HuH-7 (cell line): ENCODE results near the gene CACNG4.

Source experiments
- DNase-seq: peaks from one replicate; pipeline ENCODE4 v3.0.0; 2011; ENCODE audit warnings: low spot score

The CACNG4 gene

DNA sequence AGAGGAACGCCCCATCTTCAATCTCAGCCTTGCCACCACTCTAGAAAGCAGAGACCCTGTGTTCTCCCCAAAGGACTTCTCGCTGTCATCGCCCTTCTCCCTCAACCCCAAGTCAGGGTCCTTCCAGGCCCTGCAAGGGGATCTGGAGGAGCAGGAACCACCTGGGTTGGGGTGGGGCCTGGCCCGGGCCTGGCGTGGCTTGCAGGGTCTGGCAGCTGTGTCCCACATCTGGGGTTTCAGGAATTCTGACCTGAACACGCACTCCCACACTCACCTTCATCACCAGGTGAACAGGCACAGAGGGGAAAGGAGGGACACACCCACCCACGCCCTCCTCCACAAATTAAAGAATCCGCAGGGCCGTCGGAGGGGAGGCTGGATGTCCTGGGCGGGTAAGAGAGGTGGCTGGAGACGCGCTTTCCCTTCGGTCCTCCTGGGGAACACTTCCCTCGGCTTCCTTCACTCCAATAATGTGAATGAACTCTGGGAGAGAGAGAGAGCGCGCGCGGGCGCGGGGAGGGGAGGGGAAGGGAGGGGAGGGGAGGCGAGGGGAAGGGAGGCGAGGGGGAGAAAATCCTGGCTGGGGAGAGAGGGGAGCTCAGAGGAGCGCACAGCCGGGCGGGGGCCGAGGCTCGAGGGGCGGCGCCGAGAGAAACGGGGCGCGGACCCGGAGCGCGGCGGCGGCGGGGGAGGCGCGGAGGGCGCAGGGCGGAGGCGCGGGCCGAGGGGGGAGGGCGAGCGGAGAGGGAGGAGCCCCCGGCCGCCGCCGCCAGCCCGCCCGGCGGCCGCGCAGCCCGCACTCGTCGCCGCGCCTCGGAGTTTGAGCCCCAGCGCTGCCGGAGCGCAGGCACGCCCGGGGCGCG is at the start of gene CACNG4:
TSS of gene CACNG4 (plus strand) at position 799 of the 863 bp plus-strand sequence. CDS start 205 bp downstream, outside the sequence.
- no peak for DNase-seq

GRCh38 chr17:66915204-66915611 is 49.3 kb upstream of the CACNG4 start:
- DNase-seq = no peak

GRCh38 chr17:66915792-66916191 is 48.7 kb upstream of the CACNG4 start:
- DNase-seq = no peak

- no peak for DNase-seq
Measured at GRCh38 chr17:66916946-66917345, 47.6 kb upstream of the CACNG4 start.

GRCh38 chr17:66918896-66919295 is 45.6 kb upstream of the CACNG4 start:
- DNase-seq = no peak

DNA sequence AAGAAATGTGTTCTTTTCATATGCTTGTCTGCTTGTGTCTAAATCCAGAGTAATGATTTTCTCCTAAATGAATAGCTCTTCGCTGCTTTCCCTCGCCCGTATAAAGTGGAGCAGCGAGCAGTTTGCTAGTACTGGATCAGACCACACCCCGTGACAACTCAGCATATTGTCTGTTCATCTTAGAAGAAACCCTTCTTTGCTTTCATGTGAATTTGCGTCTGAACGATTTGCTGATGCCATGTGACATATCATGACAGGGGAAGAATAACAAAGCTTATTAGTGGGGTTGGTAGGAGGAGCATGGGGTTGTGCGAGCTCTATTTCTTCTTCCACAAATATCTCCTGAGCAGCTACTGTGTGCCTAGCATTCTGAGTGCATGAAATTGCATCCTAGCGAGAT is 44.1 kb upstream of the CACNG4 start:
- DNase-seq = no peak

GRCh38 chr17:66920950-66921349 is 43.6 kb upstream of the CACNG4 start:
- DNase-seq = no peak

GRCh38 chr17:66923886-66924285 is 40.6 kb upstream of the CACNG4 start:
- no peak for DNase-seq

- no peak for DNase-seq
Measured at GRCh38 chr17:66925811-66926500, 38.6 kb upstream of the CACNG4 start.

- DNase-seq = no peak
Measured at GRCh38 chr17:66928949-66929348, 35.6 kb upstream of the CACNG4 start.

GRCh38 chr17:66929591-66929990 is 34.9 kb upstream of the CACNG4 start:
- no peak for DNase-seq

- DNase-seq = peak; percentile 42
Measured at GRCh38 chr17:66930933-66931332, 33.6 kb upstream of the CACNG4 start.

DNA sequence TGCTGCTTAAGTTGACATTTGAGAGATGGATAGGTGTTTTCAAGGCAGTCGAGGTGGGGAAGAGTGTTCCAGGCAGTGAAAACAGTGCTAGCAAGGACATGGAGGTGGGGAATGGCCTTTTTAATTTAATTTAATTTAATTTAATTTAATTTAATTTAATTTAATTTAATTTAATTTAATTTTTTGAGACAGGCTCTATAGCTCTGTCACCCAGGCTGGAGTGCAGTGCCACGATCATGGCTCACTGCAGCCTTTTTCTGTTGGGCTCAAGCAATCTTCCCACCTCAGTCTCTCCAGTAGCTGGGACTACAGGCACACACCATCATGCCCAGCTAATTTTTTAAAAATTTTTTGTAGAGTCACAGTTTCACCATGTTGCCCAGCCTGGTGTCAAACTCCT is 32.2 kb upstream of the CACNG4 start:
- no peak for DNase-seq

GRCh38 chr17:66934040-66934439 is 30.5 kb upstream of the CACNG4 start:
- no peak for DNase-seq

DNA sequence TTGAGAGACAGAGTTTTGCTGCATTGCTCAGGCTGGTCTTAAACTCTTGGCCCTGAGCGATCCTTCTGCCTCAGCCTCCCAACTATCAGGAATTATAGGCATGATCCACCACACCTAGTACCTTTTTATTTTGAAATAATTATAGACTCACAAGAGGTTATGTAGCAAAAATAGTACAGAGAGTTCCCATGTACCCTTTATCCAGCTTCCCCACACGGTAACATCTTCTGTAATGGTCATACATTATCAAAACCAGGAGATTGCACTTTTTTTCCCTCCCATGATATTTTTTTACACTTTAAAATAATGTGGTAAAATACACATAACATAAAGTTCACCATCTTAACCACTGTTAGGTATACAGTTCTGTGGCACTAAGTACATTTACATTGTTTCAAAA is 28.8 kb upstream of the CACNG4 start:
- DNase-seq = no peak

DNA sequence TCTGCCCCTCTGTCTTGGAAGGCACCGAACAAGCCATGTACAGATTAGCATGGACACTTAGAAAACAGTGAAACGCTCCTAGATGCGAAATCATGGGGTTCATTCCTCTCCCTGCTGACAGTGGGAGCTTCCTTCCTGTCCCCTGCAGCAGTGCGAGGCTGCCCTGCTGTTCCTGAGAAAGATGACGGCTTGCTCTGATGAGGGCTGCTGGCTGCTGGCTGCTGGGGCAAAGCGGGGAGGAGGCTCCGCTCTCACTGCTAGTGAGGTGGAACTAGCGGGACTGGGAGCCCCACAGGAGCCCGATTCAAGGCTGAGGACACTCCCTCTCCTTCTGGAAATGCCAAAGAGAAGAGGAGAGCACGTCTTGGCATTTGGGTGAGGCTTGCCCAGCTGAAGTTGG is 25.9 kb upstream of the CACNG4 start:
- DNase-seq = no peak

DNA sequence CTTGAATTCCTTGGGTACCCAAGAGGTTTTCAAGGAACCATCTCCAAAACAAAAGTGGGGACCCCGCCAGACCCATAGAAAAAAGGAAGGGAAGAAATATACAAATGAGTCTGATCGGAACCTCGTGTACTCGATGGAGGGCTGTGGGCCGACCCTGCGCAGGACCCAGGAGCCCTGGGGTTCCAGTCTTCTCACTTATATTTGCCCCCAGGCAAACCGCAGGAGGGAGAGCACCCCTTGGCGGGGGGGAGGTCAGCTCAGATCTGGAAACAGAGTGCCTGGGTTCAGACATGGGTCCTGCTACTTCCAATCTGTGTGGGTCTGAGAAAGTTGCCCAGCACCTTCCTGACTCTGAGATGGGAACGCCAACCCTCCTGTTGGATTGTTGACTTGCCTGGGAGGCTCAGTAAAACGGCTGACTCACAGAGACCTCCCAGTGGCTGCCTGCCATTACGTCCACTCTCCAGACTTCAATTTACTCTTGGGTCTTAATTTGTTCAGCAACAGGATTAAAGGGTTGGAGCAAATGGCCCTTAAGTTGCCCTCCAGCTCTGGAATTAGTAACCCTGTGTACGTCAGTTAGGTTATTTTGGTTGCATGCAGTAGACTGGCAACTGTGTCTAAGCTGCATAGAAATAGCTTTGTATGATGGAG is 24.9 kb upstream of the CACNG4 start:
- no peak for DNase-seq

GRCh38 chr17:66941249-66941648 is 23.3 kb upstream of the CACNG4 start:
- no peak for DNase-seq

GRCh38 chr17:66941773-66942450 is 22.6 kb upstream of the CACNG4 start:
- DNase-seq = no peak

DNA sequence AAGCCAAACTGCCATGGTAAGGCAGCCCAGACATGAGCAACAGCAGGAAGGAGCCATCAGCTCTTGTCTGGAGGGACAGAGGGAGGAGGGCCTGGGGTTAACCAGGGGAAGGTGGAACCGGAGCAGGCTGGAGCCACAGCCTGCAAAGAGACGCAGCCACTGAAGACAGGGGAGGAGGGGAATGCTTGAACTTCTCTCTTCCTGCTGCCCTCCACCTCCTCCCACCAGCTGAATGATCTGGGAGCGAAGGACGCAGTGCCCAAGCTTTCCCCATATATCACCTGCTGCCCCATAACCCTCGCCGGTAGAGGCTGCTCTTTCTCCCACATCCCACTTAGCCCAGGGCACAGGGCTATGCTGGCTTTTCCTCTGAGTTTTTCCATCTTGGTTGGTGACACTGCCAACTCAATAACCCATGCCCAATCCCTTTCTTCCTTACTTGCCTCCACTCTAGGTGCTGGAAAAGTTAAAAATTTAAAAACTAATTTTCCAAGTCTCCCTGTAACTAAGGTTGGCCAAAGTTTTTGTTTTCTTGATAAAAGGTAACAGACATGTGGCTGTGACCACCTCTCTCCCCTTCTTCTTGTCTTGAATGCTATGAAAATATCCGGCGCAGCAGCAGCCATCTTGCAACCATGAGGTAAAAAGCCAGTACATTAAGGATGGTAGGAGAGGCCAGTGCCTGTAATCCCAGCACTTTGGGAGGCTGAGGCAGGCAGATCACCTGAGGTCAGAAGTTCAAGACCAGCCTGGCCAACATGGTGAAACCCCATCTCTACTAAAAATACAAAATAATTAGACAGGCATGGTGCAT is 21.8 kb upstream of the CACNG4 start:
- DNase-seq = no peak

DNA sequence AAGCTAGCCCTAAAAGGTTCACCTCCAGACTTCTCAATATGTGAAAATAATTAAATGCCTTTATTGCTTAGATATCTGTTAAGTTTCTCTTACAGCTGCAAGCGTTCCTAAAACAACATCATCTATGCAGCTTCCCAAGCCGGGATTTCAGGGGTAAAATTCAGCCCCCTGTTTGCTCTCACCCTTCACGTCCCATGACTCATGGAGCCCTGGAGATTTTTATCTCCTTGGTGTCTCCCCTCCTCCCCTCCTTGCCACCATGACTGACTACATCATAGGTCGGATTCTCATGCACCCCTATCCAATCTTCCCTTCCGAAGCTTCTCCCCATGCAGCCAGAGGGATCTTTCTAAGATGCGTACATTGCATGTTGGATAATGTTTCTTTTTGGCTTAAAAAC is 21.0 kb upstream of the CACNG4 start:
- no peak for DNase-seq
